Liver (tissue), 9 donors: ENCODE results near the gene CDK5. TPM values are rescaled to one million over a fixed set of nuclear protein-coding genes. Genes with fewer than 3 reads are reported as not detected.

Experiments
- DNase-seq: peaks from one replicate; pipeline ENCODE4 v3.0.0-alpha.2; 2017; ENCODE audit warnings: low spot score
- H3K27ac ChIP-seq, 2 donors: one replicate each; pipeline ENCODE4 v1.7.0; 2013; ENCODE audit warnings: inconsistent platforms in 2 of 2, low read length in 2 of 2, control low read depth in 1 of 2, low read depth in 1 of 2, mild to moderate bottlenecking in 1 of 2
- H3K27me3 ChIP-seq, 4 donors: one replicate each; pipeline versions ENCODE4 v1.6.1 to v1.7.0; 2013; ENCODE audit warnings: low read length in 3 of 4, inconsistent platforms in 1 of 4, mild to moderate bottlenecking in 1 of 4, moderate library complexity in 1 of 4; ENCODE audit not compliant: control insufficient read depth in 4 of 4, insufficient read depth in 4 of 4
- H3K36me3 ChIP-seq, 4 donors: one replicate each; pipeline versions ENCODE4 v1.6.1 to v1.7.0; 2013; ENCODE audit warnings: low read length in 3 of 4, mild to moderate bottlenecking in 3 of 4, low read depth in 1 of 4, moderate library complexity in 1 of 4; ENCODE audit not compliant: control insufficient read depth in 4 of 4, insufficient read depth in 3 of 4
- H3K4me1 ChIP-seq, 4 donors: one replicate each; pipeline versions ENCODE4 v1.6.1 to v1.7.0; 2013; ENCODE audit warnings: low read length in 3 of 4, mild to moderate bottlenecking in 3 of 4, moderate library complexity in 1 of 4; ENCODE audit not compliant: control insufficient read depth in 4 of 4, insufficient read depth in 4 of 4
- H3K4me3 ChIP-seq, 3 donors: one replicate each; pipeline versions ENCODE4 v1.6.1 to v1.7.0; 2013; ENCODE audit warnings: low read length in 3 of 3, control low read depth in 1 of 3, low read depth in 1 of 3, mild to moderate bottlenecking in 1 of 3
- H3K9ac ChIP-seq, 2 donors: one replicate each; pipeline ENCODE4 v1.7.0; 2013; ENCODE audit warnings: low read length in 2 of 2, mild to moderate bottlenecking in 2 of 2, moderate library complexity in 2 of 2, control low read depth in 1 of 2, low read depth in 1 of 2
- H3K9me3 ChIP-seq, 4 donors: one replicate each; pipeline versions ENCODE4 v1.6.1 to v1.7.0; 2013; ENCODE audit warnings: low read length in 3 of 4; ENCODE audit not compliant: control insufficient read depth in 4 of 4
- ATF3 ChIP-seq: IDR thresholded peaks from 2 replicates; pipeline ENCODE4 v1.6.1; 2016; ENCODE audit warnings: antibody characterized with exemption
- EGR1 ChIP-seq, 2 donors: IDR thresholded peaks; 2 replicates each; pipeline ENCODE4 v1.6.1; 2016 to 2018; ENCODE audit warnings: antibody characterized with exemption in 2 of 2, low read depth in 2 of 2
- FOXA1 ChIP-seq: IDR thresholded peaks from 2 replicates; pipeline ENCODE4 v1.6.1; 2016; ENCODE audit warnings: antibody characterized with exemption
- JUND ChIP-seq, 2 donors: IDR thresholded peaks; 2 replicates each; pipeline ENCODE4 v1.6.1; 2016; ENCODE audit warnings: antibody characterized with exemption in 2 of 2
- RAD21 ChIP-seq, 2 donors: IDR thresholded peaks; 2 replicates each; pipeline ENCODE4 v1.6.1; 2016; ENCODE audit warnings: antibody characterized with exemption in 2 of 2, mild to moderate bottlenecking in 2 of 2
- REST ChIP-seq: IDR thresholded peaks from 2 replicates; pipeline ENCODE4 v1.6.1; 2016; ENCODE audit warnings: antibody characterized with exemption, mild to moderate bottlenecking
- SP1 ChIP-seq: IDR thresholded peaks from 2 replicates; pipeline ENCODE4 v1.6.1; 2018; ENCODE audit warnings: antibody characterized with exemption, mild to moderate bottlenecking
- YY1 ChIP-seq: IDR thresholded peaks from 2 replicates; pipeline ENCODE4 v1.6.1; 2016; ENCODE audit warnings: antibody characterized with exemption, mild to moderate bottlenecking
- ZBTB33 ChIP-seq: IDR thresholded peaks from 2 replicates; pipeline ENCODE4 v1.6.1; 2016; ENCODE audit warnings: antibody characterized with exemption
- WGBS: extraction: QIAGEN DNeasy Blood & Tissue Kit; methylation state at CpG from one replicate; pipeline ENCODE4 v1.1.7; 2013; 5-methylcytosine and 5-hydroxymethylcytosine counted together
- polyA plus RNA-seq, 2 donors: library from polyadenylated mRNA; stranded (reverse) in 1 of 2; unstranded in 1 of 2; fragments of 200-250 nt in 1 of 2; fragments of >200 nt in 1 of 2; fragmentation: Nextera tagmentation in 1 of 2; extraction: Ambion mirVana in 1 of 2; gene quantifications; one replicate each; pipeline versions ENCODE4 v1.2.1 to v1.2.3, GENCODE V29; 2013 to 2015
- total RNA-seq, 2 donors: library from RNA; depleted of rRNA; stranded (reverse); fragments of >200 nt; gene quantifications; one replicate each; pipeline ENCODE4 v1.2.3, GENCODE V29; 2014
- TF ChIP-seq, protein P1 (sequence below): fragments of 150-350 bp; IDR thresholded peaks from 2 replicates; pipeline ENCODE4 v1.5.1; 2017; ENCODE audit warnings: improper control_type of control experiment, low read depth, low read length; ENCODE audit not compliant: missing input control
- donor health status: healthy.
- donor health status: healthy.
- donor health status: healthy.
- donor health status: healthy.
- donor health status: healthy.

Gene CDK5
- total and polyA plus RNA-seq, 4 donors = 4.0 to 9.0 (median 7.4) TPM

- H3K27ac ChIP-seq = no peak overlapping the region
- WGBS = 77% methylated on average over 18 of the region's 18 CpGs
- H3K36me3 ChIP-seq = peaks cover 0 to 29% (median 2%) of the 10 kb centered on the region in 4 donors
- H3K4me1 ChIP-seq = peaks cover 0 to 5% (median 0%) of the 10 kb centered on the region in 4 donors
- H3K27me3 ChIP-seq = no peaks in the 10 kb centered on the region
- DNase-seq = no peak
- no peak overlapping the region for H3K4me3 ChIP-seq
- H3K9ac ChIP-seq = no peak overlapping the region
- TF ChIP-seq ZBTB33 = no peak
- TF ChIP-seq SP1 = no peak
- no peak for TF ChIP-seq EGR1 (IDR thresholded peaks at IDR 0.05; ENCODE audit: low read depth in 2 of 2)
- TF ChIP-seq REST = no peak
- no peak for TF ChIP-seq RAD21 (IDR thresholded peaks at IDR 0.05)
- TF ChIP-seq YY1 = no peak
- TF ChIP-seq ATF3 = no peak
- no peak for TF ChIP-seq FOXA1
- H3K9me3 ChIP-seq = no peaks in the 10 kb centered on the region
Observed at GRCh38 chr7:151039850-151040548, 17.7 kb downstream of the CDK5 start.

GRCh38 chr7:151038951-151039849 is 18.5 kb downstream of the CDK5 start:
- Histone ChIP-seq H3K27me3 (no peaks in the 10 kb centered on the region), H3K36me3 (peaks cover 0 to 28% (median 5%) of the 10 kb centered on the region in 4 donors), H3K9me3 (no peaks in the 10 kb centered on the region), H3K4me1 (peaks cover 0 to 5% (median 0%) of the 10 kb centered on the region in 4 donors), H3K9ac (no peak overlapping the region), H3K4me3 (no peak overlapping the region), H3K27ac (no peak overlapping the region)
- WGBS = 54% methylated on average over 12 of the region's 12 CpGs
- DNase-seq = peak; percentile 87
- TF ChIP-seq, protein P1, sequence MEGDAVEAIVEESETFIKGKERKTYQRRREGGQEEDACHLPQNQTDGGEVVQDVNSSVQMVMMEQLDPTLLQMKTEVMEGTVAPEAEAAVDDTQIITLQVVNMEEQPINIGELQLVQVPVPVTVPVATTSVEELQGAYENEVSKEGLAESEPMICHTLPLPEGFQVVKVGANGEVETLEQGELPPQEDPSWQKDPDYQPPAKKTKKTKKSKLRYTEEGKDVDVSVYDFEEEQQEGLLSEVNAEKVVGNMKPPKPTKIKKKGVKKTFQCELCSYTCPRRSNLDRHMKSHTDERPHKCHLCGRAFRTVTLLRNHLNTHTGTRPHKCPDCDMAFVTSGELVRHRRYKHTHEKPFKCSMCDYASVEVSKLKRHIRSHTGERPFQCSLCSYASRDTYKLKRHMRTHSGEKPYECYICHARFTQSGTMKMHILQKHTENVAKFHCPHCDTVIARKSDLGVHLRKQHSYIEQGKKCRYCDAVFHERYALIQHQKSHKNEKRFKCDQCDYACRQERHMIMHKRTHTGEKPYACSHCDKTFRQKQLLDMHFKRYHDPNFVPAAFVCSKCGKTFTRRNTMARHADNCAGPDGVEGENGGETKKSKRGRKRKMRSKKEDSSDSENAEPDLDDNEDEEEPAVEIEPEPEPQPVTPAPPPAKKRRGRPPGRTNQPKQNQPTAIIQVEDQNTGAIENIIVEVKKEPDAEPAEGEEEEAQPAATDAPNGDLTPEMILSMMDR = no peak
- no peak for TF ChIP-seq RAD21 (IDR thresholded peaks at IDR 0.05)
- peak in 1 of 2 donors; percentile 64 for TF ChIP-seq JUND (IDR thresholded peaks at IDR 0.05)
